ENCODE results near the gene GGTA1.
"Not testable (repeated sequence)": the region's sequence is repeated elsewhere in the genome, so short reads cannot be mapped to it uniquely, and the experiment has no call there.

Gene GGTA1

DNA sequence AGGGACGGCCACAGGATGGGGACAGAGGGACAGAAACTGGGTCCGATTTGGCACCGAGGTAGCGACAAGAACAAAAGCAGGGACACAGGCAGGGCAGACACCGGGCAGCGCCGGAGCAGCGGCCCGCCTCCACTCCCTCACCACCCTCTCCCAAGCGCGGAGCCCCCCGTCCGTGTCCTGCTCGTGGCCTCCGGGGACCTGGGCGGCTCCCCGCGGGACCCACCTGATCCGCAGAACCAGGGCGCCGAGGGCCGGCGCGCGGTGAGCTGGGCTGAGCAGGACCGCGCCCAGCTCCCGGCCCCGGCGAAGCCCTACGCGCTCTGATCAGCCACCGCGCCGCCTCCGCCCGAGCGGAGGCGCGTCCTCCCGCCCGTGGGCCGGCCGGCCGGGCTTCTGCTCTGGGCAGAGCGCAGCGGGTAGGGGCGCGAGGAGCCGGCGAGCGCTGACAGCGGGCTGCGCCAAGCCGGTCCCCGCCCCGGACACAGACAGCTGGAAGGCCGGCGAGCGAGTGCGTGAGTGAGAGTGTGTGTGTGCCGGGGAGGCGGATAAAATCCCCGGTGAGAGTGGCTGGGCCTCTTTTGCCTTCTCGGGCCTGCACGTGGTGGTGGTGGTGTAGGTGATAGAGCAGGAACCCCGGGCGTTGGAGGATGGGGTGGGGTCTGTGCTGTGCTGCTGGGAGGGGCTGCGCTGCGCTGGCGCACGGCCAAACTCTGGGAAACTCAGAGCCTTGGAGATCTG lies at the start of gene GGTA1:
Gene GGTA1 (minus strand): TSS at position 418 of the 738 bp plus-strand sequence. CDS start 31,922 bp downstream, outside the sequence.
- FAIRE-seq = no peak

DNA sequence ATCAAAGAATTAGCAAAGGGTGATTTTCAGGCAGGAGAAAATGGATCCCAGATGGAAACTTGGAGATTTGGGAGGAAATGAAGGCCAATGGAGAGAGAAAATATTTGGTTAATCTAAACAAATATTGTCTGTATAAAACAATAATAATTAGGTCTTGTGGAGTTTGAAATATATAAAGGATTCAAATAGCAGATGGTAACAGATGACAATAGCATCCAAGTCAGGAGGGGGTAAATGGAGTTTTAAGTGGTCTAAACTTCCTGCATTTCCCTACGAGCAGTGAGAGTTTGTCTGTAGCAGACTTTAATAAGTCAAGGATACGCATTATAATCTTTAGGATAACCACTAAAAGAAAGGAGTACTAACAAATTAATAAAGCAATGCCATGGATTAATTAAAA lies 49.0 kb upstream of the GGTA1 start:
- no peak for FAIRE-seq

DNA sequence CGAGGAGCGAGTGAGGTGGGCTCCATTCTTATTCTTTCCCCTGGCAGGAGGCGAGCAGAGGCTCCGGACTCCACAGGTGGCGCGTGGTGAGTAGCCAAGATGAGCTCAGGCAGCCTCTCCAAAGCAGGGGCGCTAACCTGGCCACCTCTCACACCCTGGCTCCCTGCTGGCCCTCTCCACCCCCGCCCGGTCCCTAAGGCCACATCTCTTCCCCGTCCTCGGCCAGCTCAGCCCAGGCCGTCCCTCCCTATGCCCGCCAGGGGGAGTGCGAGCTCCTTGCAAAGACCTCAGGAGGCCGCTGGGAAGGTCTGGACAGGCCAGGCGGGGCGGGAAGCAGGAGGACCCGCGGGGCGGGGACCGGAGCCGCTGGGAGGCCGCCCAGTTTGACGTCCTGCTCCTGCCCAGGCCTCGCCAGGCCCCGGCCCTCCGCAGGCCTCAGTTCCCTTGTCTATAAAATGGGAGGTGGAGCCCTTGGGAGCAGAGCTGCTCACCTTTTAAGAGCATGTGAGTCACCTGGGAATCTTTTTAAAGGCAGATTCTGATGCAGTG lies 46.3 kb upstream of the GGTA1 start:
- no peak for FAIRE-seq

DNA sequence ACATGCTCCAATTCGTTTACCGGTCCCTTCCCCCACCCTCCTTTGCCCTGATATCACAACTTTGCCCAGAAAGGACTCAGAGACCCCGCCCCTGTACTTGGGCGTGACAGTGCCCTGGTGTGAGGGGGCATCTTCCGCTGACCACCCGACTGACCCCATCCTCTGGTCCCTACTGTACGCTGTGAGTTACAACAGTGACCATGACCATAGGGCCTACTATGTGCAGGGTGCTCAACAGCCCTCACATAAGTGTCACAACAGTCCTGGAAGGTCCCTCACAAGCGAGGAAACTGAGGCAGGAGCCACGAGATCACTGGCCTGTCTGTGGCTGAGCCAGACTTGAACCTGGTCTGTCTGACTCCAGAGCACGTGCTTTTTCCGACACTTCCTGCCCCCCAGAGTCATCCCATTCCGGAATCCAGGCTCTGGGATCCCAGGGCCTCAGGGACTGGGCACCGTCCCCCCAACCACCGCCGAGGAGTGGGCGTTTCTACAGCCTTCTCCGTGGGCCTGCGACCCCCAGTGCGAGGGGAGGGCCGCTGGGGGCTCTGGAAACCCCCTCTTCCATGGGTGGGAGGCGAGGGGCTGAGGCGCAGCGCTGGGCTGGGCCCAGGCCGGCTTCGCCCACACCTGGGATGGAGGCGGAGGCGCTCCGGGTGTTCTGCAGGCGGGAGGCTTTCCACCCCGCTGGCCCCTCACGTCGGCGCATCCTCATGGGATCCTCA lies 45.7 kb upstream of the GGTA1 start:
- no peak for FAIRE-seq

DNA sequence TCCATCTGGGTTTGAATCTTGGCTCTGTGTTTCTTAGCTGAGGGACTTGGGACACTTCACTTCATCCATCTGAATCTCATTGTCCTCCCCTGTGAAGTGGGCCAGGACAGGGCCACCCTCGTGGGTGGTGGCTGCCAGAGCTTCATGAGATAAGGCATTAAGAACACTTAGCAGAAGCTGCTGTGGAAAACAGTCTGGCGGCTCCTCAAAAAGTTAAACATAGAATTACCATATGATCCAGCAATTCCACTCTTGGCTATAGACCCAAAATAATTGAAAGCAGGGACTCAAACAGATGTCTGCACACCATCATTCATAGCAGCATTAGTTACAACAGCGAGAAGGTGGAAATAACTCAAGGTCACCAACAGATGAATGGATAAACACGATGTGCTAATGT lies 42.4 kb upstream of the GGTA1 start:
- no peak for FAIRE-seq

DNA sequence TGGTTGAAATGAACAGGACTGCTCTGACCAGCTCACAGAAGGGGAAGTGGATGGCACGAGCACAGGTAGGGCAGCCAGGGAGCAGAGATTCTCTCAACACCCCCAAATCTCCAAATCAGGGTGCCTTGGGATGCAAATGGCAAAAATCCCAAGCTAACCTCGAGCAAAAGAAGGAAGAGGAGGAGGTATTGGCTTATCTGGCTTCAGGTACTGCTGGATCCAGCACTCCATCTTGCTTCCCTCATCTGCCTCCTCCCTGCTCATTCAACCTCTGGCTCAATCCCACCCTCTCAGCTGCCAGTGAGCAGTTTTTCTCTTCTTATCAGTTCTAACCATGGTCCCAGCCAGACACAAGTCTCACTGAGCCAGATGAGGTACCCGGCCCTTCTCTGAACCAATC lies 41.6 kb upstream of the GGTA1 start:
- no peak for FAIRE-seq

DNA sequence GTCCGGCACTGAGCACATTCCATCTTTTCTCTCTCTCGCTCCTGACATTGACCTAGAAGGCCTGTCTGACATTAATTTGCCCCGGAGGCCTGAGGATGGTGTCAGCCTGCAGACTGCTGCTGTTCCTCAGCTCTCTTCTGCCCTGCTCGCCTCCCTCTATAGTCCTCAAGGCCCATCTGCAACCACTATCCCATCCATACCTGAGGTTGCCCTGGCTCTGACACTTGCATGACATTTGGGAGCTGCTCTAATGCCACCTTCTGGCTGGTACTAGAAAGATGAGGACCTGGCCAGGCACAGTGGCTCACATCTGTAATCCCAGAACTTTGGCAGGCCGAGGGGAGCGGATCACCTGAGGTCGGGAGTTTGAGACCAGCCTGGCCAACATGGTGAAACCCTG lies 38.6 kb upstream of the GGTA1 start:
- no peak for FAIRE-seq

DNA sequence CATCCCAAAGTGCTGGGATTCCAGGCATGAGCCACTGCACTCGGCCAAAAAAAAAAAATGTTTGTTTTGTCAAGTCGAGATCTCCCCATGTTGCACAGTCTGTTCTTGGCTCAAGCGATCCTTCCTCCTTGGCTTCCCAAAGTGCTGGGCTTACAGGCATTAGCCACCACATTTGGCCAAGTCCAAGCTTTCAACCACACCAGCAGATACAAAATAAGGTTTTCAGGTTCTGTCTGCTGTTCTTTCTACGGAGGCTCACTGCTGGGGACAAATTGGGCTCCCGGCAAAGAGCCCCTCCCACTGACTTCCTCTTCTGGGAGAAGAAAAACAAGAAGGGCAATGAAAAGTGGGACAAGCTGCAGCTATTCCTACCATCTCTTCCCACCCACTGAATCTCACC lies 37.6 kb upstream of the GGTA1 start:
- no peak for FAIRE-seq

DNA sequence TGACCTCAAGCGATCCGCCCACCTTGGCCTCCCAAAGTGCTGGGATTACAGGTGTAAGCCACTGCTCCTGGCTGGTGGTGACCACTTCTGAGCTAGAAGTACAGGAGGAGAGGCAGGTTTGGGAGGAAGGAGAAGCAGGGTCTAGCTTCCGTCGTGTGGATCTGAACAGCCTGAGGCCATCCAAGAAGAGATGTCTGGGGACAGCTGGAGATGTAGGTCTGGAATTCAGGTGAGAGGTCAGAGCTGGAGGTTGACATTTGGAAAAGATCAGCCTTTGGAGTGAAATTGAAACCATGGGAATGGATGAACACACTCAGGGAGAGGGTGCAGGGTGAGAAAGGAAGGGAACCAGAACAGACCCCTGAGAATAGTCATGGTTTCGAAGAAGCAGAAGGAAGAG lies 33.2 kb upstream of the GGTA1 start:
- FAIRE-seq = no peak

DNA sequence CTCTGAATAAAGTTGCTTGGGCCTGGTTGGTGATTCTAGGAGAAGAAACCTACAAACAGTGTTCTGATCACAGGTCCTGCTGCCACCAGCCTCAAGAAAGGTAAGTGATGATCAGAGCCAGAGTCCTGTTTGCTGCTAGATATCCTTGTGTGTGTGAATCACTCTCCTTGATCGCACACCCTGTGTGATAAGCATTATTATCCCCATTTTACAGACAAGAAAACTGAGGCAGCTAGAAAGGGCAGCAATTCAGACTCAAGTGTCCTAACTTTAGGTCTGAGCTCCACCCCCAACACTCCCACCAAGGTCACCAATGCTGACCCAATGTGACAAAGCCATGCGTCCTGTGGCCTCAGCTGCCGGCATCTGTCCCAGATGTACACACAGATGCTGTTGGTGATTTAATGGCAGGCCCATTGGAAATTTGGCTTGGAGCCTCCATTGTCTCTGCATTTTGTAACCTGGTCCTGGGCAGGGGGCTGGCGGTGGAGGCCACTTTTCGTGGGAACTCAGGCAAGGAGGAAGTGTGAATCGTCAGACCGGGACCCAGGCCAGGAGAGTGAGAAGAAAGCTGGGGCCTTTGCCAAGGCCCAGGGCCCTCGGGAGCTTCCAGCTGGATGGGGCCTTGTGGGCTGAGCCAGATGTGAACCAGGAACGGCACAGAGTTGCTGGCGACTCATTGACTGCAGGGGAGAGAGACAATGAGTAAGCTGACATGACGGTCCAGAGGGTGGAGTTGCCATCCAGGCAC lies 29.8 kb upstream of the GGTA1 start:
- no peak for FAIRE-seq

DNA sequence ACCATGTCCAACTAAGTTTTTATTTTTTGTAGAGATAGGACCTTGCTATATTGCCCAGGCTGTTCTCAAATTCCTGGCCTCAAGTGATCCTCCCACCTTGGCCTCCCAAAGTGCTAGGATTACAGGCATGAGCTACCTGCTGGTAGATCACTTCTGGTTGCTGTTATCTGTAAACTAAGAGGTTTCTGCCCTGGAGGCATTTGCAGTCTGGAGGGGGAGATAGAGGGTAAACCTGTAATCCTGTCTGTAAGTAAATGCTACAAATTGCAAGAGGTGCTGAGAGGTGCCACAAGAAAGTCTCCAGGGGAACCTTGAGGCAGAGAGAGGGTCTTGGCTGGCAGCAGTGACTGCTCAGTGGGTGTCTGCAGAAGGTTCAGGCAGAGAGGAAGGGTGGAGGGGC lies 29.0 kb upstream of the GGTA1 start:
- FAIRE-seq = no peak

DNA sequence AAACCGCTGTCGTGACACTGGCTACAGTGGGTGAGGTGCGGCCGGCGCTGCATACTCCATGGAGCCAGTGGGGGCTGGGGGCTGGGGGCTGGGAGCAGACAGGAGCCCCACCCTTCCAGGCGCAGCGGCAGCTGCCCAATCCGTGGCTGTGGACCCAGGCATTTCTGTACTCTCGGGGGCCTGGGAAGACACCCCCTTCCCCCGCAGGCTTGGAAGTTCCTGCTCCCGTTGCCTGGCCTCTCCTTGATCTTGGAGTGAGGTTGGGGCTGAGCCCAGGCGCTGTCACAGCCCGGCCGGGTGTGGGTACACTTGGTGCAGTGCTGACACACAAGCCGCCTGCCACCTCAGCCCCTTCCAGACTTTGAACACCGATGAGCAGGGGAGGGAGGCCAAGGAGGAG lies 27.7 kb upstream of the GGTA1 start:
- FAIRE-seq = no peak

DNA sequence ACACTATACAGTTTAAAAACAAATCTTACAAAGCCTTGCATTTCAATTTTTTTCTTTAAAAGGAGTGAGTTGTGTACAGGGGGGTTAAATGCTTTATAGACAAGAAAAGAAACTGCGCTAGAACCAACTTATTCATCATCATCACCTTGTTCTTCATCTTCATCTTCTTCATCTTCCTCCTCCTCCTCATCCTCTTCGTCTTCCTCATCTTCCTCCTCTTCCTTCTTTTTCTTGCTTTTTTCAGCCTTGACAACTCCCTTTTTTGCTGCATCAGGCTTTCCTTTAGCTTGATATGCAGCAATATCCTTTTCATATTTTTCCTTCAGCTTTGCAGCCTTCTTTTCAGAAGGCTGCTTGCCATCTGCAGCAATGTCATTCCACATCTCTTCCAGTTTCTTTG lies 20.0 kb upstream of the GGTA1 start:
- FAIRE-seq = not testable (repeated sequence)

DNA sequence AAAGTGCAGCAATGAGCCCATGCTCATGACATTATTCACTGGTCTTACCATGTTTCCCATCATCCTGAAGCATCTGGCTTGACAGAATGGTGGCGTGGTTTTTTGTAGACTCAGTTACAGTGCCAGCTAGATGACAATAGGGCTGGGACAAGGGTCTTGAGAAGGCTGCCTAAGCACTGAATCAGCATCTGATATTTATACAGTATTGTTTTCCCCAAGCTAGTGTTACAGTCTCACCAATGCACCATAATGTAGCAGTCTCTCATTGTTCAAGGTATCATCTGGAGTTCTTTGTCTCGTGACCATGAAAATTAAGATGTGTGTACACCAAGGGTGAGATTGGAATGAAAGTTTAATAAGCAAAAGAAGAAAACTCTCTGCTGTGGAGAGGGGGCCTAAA lies 19.0 kb upstream of the GGTA1 start:
- no peak for FAIRE-seq

DNA sequence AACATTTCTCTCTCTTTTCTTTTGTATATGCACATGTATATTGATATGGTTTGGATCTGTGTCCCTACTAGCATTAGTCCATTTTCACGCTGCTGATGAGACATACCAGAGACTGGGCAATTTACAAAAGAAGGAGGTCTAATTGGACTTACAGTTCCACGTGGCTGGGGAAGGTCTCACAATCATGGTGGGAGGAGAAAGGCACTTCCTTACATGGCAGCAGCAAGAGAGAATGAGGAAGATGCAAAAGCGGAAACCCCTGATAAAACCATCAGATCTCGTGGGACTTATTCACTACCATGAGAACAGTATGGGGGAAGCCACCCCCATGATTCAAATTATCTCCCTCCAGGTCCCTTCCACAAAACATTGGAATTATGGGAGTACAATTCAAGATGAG lies 13.5 kb upstream of the GGTA1 start:
- FAIRE-seq = not testable (repeated sequence)

DNA sequence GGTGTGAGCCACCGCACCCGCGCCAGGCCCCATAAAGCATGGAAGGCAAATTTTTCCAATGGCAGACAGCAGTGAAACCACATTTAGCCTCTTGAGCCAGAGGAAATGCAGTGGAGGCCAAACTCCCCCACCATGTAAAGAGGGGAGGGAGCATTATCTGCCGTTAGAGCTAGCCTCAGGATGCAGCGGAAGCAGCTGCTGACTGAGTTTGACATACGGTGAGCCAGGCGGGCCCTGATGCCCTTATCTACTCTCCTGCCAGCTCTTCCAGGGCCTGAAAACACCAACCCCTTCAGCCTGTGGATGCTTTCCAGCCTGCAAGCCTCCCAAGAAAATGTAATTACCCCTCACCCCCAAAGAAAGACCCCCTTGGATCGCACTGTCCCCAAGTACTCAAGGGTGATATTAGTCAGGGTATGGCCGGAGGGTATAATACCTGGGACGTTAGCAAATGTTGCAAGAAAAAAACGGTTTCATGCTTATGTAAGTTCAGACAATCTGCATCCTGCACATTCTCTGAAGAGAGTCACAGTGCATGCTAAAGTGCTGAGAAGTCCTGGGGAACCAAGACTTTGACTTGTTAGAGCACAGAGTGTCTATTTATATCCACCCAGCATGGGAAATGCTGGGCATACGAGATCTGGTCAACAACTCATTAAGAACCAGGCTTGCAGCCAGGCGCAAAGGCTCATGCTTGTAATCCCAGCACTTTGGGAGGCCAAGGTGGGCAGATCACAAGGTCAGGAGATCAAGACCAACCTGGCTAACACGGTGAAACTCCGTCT lies 11.3 kb upstream of the GGTA1 start:
- FAIRE-seq = no peak

DNA sequence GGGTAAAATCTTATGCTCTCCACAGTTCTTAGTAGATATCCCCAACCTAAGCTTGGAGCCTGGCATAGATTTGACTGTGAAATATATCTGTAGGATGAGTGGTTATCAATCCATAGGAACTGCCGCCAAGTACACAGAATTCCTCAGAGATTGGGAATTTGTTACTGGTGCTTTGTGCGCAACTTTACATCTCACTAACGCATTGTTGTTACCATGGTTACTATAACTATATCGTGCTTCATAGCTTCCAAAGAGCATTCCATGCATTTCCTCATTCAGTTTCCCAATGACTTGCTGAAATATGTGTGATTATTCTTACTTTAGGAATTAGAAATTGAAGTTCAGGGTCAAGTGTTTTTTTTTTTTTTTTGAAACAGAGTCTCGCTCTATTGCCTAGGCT lies 9.5 kb upstream of the GGTA1 start:
- no peak for FAIRE-seq

DNA sequence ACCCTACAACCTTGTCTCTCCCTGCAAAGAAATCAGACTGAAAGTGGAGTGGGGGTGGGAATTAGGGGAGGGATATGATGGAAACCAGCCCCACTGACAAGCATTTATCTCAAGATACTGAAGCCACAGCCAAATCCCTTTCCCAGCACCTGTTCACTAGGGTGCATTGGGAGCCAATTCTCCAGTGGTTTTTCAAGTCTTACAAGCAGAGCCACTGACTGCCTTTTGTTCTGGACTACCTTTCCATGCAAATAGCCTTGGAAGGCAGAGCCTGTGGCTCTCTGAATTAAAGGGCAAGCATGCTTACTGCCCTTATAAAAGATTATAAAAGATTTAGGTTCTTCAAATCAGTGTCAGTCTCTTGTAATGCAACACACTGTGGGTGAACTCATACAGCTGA lies 8.8 kb upstream of the GGTA1 start:
- FAIRE-seq = no peak

DNA sequence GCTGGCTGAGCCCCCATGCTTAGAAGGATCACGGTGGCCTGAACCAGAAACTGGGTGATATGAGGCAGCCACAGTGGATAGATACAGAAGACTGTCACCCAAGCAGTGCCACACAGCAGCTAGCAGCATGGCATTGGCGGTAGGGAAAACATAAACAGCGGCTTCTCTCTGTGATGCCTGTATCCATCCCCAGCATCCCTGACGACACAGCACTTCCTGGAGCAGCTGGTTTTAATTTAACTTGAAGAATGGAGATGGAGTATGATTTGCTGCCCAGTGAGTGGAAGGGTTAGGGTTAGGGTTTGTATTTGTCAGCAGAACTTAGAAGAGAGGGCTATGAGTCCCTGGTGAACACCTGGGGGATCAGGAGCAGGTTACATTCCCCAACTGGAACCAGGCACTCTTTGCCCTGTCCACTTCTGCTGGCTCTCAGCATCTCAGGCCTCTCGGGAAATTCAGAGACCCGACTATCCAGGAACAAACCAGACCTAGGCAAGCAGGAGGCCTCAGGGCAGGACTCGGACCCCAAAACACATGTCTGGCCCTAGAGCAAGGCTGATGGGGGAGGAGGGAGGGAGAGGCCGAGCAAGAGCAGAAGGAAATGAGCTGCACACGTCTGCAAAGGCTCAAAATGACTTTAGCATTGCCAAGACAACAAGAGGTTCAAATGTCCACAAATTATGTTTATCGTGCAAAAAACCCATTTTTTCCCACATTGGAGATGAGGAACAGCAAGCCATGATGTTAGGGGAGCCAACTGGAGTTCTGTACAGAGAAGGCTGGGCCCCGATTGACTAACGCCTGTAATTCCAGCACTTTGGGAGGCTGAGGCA lies 6.5 kb upstream of the GGTA1 start:
- FAIRE-seq = no peak

DNA sequence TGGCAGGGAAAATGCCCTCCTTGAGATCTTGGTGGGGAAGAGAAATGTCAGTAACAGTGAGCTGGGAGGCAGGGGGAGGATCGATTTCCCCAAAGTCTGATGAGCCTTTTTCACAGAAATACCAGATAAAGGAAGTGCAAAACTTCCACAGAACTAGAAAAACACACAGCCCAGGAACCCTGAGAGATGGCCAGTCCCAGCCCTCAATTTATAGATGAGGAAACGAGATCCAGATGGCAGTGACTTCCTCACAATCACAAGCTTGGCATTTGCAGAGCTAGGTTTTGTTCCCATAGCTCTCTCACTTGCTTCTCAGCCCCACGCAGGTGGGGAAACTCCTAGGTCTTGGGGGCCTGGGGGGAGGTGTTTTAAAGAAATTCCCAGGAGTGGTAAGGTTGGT lies 3.8 kb upstream of the GGTA1 start:
- no peak for FAIRE-seq

DNA sequence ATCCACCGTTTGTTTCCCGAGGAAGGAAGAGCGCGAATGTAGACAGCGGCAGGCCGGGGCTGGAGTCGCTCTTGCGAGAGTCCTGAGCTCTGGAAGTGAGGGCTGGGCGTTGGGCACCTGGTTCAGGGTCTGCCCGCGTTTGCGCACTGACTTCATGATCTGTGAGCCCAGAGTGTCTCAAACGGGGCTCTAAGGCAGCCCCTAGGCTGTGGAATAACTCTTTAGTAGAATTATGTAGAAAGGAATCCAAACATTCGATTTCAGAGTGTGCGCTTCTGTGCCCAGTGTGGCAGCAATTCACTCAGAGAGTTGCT lies 478 bp upstream of the GGTA1 start:
- FAIRE-seq = no peak

DNA sequence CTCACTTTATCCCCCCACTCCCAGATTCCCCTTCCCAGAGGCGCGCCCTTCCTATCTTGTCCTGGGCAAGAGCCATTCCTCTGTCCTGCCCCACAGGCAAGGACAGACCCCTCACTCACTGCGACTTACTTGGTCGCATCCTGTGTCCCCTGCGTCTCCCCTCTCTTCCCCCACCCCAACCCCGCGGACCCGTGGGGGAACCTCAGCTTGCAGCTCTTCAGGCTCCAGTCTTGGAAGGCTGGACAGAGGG lies 542 bp downstream of the GGTA1 start:
- FAIRE-seq = no peak
